A673 (cell line): ENCODE data around the gene COL4A2. TPM values are rescaled to one million over a fixed set of nuclear protein-coding genes. Genes with fewer than 3 reads are reported as not detected.

Source experiments
- BruUV-seq: library from RNA; stranded (reverse); fragments of 400-500 nt; replicated peaks from 2 replicates; lab custom pipeline; 2021; lab: Mats Ljungman, UMichigan
- CTCF ChIA-PET: fragments of 300-600 bp; sonication (Branson Sonifier 250); formaldehyde crosslinking; loops from one replicate; lab custom pipeline; 2022; ENCODE audit warnings: antibody characterized with exemption; lab: Charles Lee
- POLR2A ChIA-PET: fragments of 300-600 bp; sonication (Branson Sonifier 250); formaldehyde crosslinking; loops from one replicate; lab custom pipeline; 2022; ENCODE audit warnings: antibody characterized with exemption; ENCODE audit not compliant: low non-redundant PET; lab: Charles Lee
- DNase-seq: peaks from one replicate; pipeline ENCODE4 v3.0.0-alpha.2; 2015; ENCODE audit warnings: low spot score
- H3K27ac ChIP-seq: fragments of 200-600 bp; sonication (generic); 2 replicates; pipeline ENCODE4 v1.5.1; 2016; ENCODE audit warnings: mixed run types, low read depth, mild to moderate bottlenecking, mixed read lengths, antibody characterized with exemption, low read length; ENCODE audit not compliant: poor library complexity, severe bottlenecking
- H3K27me3 ChIP-seq: fragments of 200-600 bp; sonication (generic); replicated peaks from 2 replicates; pipeline ENCODE4 v1.6.1; 2017; ENCODE audit warnings: mixed run types, low read depth, mild to moderate bottlenecking, mixed read lengths, antibody characterized with exemption, low read length; ENCODE audit not compliant: insufficient read depth, poor library complexity
- H3K36me3 ChIP-seq: fragments of 200-600 bp; sonication (generic); 2 replicates; pipeline ENCODE4 v1.6.1; 2016; ENCODE audit warnings: mixed run types, mild to moderate bottlenecking, mixed read lengths, antibody characterized with exemption, low read length; ENCODE audit not compliant: insufficient read depth, poor library complexity, severe bottlenecking
- H3K4me1 ChIP-seq: fragments of 200-600 bp; sonication (generic); 2 replicates; pipeline ENCODE4 v1.6.1; 2017; ENCODE audit warnings: mixed run types, mild to moderate bottlenecking, mixed read lengths, antibody characterized with exemption, low read length; ENCODE audit not compliant: insufficient read depth, poor library complexity, severe bottlenecking
- H3K4me3 ChIP-seq: fragments of 200-600 bp; sonication (generic); 2 replicates; pipeline ENCODE4 v1.5.1; 2016; ENCODE audit warnings: low read depth, mixed run types, mild to moderate bottlenecking, mixed read lengths, low read length; ENCODE audit not compliant: poor library complexity, severe bottlenecking
- H3K9me3 ChIP-seq: fragments of 200-600 bp; sonication (generic); 2 replicates; pipeline ENCODE4 v1.6.1; 2016; ENCODE audit warnings: mixed run types, low read depth, mild to moderate bottlenecking, mixed read lengths, antibody characterized with exemption, low read length; ENCODE audit not compliant: poor library complexity, severe bottlenecking
- EZH2 ChIP-seq: fragments of 200-600 bp; sonication (generic); IDR thresholded peaks from 2 replicates; pipeline ENCODE4 v1.6.1; 2017; ENCODE audit warnings: borderline replicate concordance, low read depth, mild to moderate bottlenecking, mixed read lengths, antibody characterized with exemption, low read length; ENCODE audit not compliant: poor library complexity, severe bottlenecking
- intact Hi-C: fragments of 100-400 bp; cut with micrococcal nuclease; formaldehyde crosslinking; loops from one replicate; pipeline ENCODE4 v1.10.0; 2022; ENCODE audit not compliant: unreplicated experiment
- total RNA-seq: library from RNA; stranded (reverse); gene quantifications from 2 replicates; pipeline ENCODE4 v1.2.3, GENCODE V29; 2021
- TF ChIP-seq, protein P1 (sequence below): fragments of 300-800, 200-600 bp; sonication (generic); conservative IDR thresholded peaks from 2 replicates; pipeline ENCODE4 v1.5.1; 2017; ENCODE audit warnings: low read depth, mild to moderate bottlenecking, antibody characterized with exemption, low read length, moderate library complexity, mixed read lengths

COL4A2 gene
- total RNA-seq, 1 experiment from 2014 or later: 184 TPM

DNA sequence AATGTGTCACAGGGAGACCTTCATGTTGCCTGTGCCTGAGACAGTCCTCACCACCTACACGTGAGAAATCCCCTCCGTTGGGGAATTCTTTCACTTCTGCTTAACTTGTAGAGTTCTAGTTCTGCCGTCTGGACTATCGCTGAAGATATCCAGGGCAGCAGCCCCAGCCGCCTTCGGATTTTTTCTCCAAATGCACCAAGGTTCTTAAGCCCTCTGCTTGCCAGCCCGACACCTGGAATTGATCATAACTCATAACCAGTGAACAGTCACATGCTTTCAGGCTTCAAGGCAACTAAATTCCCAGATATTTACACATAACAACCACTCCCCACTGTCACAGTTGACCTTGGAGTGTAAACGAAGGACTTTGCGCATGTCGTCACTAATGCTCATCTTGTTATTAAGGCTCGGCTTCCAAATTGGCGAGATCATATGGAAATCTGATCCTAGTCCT, 140.0 kb downstream of the COL4A2 start:
- CTCF ChIA-PET: no interaction called here
- H3K27ac ChIP-seq: no peak overlapping the region
- peaks cover 10% of the 10 kb centered on the region for H3K36me3 ChIP-seq

GRCh38 chr13:110447801-110448200, 140.7 kb downstream of the COL4A2 start:
- ChIA-PET POLR2A (no interaction called here), CTCF (no interaction called here)
- H3K9me3 ChIP-seq: no peaks in the 10 kb centered on the region
- peaks cover 5% of the 10 kb centered on the region for H3K4me1 ChIP-seq
- no peaks in the 10 kb centered on the region for H3K27me3 ChIP-seq
- DNase-seq: no peak
- BruUV-seq: no TSS peak
- no peak overlapping the region for H3K4me3 ChIP-seq
- no peak overlapping the region for H3K27ac ChIP-seq
- H3K36me3 ChIP-seq: peaks cover 10% of the 10 kb centered on the region
- TF ChIP-seq, protein P1, sequence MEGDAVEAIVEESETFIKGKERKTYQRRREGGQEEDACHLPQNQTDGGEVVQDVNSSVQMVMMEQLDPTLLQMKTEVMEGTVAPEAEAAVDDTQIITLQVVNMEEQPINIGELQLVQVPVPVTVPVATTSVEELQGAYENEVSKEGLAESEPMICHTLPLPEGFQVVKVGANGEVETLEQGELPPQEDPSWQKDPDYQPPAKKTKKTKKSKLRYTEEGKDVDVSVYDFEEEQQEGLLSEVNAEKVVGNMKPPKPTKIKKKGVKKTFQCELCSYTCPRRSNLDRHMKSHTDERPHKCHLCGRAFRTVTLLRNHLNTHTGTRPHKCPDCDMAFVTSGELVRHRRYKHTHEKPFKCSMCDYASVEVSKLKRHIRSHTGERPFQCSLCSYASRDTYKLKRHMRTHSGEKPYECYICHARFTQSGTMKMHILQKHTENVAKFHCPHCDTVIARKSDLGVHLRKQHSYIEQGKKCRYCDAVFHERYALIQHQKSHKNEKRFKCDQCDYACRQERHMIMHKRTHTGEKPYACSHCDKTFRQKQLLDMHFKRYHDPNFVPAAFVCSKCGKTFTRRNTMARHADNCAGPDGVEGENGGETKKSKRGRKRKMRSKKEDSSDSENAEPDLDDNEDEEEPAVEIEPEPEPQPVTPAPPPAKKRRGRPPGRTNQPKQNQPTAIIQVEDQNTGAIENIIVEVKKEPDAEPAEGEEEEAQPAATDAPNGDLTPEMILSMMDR: no peak
- TF ChIP-seq EZH2: no peak
- intact Hi-C loops: no loop called here

More for the DNA sequence above, 140.0 kb downstream of the COL4A2 start:
- no peaks in the 10 kb centered on the region for H3K27me3 ChIP-seq
- H3K4me1 ChIP-seq: peaks cover 6% of the 10 kb centered on the region
- no peak for DNase-seq
- TF ChIP-seq, protein P1: no peak
- TF ChIP-seq EZH2: no peak
- no peak overlapping the region for H3K4me3 ChIP-seq
- BruUV-seq: no TSS peak
- intact Hi-C loops: no loop called here
- POLR2A ChIA-PET: no interaction called here
- no peaks in the 10 kb centered on the region for H3K9me3 ChIP-seq

GRCh38 chr13:110448230-110448629, 141.1 kb downstream of the COL4A2 start:
- ChIA-PET POLR2A (no interaction called here), CTCF (no interaction called here)
- Histone ChIP-seq H3K4me3 (no peak overlapping the region), H3K27me3 (no peaks in the 10 kb centered on the region), H3K36me3 (peaks cover 10% of the 10 kb centered on the region), H3K9me3 (no peaks in the 10 kb centered on the region), H3K4me1 (peaks cover under 1% of the 10 kb centered on the region), H3K27ac (no peak overlapping the region)
- no TSS peak for BruUV-seq
- DNase-seq: no peak
- TF ChIP-seq, protein P1: no peak
- TF ChIP-seq EZH2: no peak
- intact Hi-C loops: no loop called here
